CMK (cell line): ENCODE data around the gene ACTN1.

Experiments used
- DNase-seq: peaks from one replicate; pipeline ENCODE4 v3.0.0-alpha.2; 2010; ENCODE audit warnings: low read depth

ACTN1 gene

DNA sequence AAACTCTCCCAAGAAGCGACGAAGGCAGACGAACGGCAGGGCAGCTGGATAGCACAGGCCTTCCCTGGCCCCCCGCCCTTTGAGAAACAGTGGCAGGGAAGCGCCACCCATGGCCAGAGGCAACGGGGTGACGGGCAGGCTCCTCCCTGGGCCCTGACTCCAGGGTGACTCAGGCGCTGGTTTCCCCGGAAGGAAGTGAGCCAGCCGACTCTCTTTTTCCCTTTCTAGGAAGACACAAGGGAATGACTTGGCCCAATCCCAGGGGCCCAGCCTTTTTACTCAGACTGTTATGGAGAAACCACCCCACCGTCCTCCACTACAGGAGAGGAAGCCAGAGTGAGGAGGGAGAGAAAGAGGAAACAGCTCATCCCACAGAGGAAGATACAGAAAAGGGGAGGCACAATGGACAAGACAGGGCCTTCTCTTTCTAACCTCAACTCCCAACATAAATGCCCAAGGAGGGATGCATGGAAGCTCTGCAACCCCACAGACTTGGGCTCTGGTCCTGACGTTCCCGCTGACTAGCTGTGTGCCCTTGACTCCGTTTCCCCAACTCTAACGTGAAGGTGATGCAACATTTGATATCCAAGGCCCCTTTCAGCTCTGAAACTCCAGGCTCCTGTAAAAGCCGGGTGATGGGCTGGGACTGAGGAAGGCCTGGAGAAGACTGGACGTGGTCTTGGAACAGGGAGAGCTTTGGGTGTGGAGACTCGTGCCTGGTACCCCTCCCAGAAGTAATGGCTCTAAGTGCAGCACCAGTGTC, 27.9 kb downstream of the ACTN1 start:
- DNase-seq, result no peak

DNA sequence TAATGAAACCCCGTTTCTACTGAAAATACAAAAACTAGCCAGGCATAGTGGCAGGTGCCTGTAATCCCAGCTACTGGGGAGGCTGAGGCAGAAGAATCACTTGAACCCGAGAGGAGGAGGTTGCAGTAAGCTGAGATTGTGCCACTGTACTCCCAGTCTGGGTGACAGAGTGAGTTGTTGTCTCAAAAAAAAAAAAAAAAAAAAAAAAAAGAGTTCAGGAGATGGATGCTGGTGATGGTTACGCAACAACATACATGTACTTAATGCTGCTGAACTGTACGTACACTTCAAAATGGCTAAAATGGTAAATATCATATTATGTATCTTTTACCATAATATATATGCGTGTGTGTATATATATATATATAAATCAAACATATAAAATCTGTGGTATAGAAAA, 29.0 kb downstream of the ACTN1 start:
- DNase-seq, result no peak

DNA sequence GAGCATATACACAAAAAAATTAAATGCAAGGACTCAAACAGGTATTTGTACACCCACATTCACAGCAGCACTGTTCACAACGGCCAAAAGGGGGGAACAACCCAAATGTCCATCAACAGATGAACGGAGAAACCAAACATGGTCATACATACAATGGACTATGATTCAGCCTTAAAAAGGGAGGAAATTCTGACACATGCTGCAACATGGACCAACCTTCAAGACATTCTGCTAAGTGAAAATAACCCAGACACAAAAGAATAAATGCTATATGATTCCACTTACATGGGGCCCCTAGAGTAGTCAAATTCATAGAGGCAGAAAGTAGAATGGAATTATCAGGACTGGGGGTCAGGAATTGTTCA, 29.5 kb downstream of the ACTN1 start:
- no peak for DNase-seq

DNA sequence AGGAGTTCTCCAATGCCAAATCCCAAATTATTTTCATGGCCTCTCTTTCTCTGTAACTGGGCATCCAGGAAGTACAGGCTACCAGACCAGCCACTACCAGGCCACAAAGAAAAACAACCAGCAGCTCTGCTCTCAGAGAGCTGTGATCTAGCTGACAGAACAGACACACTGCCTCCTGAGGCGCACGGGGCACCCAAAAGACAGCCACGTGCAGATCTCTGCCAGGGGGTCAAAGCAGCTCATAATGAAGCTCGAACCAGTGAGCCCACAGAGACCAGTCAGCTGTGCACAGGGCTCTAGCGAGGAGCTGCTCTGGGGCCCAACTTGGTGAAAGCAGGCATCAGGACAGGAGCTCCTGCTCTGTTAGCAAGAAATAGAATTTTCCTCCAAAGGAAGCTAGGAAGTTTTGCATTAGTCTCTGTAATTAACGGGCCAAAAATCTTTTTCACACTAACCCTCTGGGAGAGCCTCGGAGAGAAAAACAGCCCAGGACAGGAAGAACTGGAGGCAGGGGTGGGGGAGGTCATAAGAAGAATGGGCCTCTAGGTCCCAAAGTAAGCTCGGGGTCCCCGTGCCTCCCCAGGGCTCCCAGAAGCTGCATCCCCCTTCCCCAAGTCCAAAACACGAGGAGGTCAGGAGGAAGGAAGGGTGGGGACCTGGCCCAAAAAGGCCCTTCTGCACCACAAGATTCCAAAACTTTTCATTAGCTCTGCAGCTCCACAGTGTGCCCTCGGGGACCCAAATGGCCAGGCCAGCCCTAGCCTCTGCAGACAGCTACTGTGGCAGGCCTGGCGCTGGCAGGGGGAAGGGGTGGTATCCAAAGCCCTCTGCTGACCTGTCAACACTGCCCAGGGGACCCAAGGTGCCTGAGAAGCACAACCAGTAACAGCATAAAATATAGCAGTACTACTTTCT, 30.2 kb downstream of the ACTN1 start:
- no peak for DNase-seq

DNA sequence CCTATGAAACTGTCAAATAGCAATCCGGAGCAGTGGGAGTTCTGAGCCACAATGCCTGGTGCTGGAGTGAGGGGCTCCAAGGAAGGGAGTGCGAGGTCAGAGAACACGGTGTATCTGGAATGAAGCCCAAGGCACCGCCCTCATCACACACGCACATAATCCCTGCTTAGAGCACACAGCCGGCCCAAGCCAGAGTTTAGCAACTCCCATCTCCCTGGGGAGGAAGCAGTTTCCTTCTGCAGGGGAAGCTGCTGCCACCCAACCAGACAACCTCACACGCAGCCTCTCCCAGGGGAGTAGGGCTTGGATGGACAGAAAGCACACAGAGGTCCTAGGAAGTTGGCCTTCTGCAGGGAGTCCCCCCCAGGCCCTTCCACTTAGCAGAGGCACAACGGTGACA, 31.3 kb downstream of the ACTN1 start:
- no peak for DNase-seq

DNA sequence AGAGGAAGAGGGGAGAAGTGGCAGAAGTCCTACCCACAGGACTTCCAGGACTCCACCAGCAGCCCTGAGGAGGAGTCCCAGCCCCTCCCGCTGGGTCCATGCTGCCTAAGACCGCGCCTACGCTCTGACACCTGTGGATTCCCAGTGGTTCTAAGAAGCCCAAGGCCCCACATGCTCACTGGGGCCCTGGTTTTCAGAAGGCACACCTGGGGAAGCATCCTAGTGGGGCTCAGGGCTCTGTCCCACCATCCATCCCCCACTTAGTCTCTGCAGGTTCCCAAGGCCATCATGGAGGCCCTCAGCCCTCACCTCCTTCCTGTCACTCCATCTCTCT, 32.6 kb downstream of the ACTN1 start:
- DNase-seq, result no peak

DNA sequence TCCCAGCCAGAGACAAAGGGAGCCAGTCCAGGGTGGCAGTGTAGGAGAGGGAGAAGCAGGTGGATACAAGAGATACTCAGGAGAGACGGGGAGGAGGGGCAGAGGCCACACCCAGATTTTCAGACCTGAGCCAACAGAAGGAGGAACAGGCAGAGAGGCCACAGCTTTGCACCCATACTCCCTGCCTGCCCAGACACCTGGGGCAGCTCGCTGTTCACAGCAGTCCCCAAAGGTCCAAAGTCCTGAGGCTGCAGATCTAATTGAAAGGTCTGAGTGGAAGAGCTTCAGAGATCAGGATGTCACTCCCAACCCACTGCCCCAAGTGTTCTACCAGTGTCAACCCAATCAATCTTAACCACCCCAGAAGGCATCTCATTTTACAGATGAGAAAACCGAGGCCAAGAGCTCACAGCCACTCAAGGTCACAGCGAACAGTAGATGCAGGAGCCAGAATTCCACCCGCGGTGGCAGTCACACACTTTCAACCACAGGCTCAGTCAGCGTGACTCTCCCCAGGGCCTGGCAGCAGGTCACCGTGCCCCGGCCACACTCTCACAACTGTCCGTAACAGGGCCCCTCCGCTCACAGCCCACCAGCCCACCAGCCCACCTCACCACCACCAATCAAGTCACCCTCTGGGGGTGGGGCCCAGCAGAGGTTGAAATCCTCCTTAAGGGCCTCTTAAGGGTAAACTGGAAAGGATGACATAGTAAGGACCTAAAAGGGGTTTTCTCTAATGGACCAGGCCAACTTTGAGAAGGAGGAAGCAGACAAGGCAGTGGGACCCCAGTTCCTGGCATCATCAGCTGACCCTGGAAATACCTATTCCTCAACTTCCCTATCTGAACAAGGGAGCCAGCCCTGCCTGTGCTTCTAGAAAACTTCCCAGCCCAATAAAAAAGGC, 33.3 kb downstream of the ACTN1 start:
- DNase-seq, result no peak

DNA sequence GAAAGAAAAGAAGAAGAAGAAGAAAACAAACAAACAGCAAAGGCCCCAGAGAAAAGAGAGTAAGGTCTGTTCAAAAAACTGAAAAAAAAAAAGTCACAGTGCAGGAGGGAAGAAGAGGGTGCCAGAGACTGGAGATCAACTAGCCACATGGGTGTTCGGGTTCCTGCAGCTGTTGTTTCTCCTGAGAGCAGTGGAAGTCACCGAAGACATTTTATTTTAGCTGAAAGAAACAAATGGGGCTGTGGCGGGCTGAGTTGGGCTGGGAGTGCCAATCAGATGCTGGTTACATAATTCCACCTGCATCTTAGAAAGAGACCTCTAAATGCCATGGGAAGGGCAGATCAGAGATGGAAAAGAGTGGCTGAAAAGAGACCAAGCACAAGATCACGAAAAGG, 33.9 kb downstream of the ACTN1 start:
- no peak for DNase-seq

DNA sequence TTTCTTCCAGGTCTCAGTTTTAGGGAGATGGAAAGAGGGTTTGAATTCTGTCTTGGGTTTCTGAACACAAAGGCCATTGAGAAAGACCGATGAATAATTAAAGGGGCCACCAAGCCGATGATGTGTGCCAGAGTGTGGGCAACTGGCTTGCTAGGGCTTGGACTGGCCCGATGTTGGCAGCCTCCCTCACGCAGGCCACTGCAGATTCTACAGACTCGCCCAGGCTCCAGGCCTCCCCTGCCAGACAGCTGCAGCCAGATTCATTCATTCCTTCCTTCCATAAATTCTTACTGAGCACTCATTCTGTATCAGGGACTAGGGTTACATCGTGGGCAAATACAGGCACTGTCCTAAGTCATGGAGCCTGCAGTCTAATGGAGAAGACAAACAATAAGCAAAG, 34.9 kb downstream of the ACTN1 start:
- DNase-seq, result no peak

DNA sequence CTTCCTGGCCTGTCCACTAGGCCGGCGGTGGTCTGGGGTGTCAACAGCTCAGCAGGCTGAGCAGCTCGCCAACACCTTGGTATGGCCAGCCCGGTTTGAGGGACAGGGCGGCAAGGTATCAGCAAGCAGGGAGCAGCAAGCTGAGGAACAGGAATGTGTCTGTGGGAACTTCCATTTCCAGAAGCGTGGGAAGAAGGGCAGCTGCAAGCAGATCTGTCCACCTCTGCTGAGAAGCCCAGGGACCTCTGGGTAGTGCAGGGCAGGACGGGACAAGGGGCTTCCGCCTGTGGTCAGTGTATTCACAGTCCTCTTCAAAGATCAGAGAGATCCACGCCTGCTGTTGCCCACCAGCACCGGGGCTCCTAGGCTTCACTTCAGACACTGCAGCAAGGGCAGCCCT, 36.0 kb downstream of the ACTN1 start:
- no peak for DNase-seq

DNA sequence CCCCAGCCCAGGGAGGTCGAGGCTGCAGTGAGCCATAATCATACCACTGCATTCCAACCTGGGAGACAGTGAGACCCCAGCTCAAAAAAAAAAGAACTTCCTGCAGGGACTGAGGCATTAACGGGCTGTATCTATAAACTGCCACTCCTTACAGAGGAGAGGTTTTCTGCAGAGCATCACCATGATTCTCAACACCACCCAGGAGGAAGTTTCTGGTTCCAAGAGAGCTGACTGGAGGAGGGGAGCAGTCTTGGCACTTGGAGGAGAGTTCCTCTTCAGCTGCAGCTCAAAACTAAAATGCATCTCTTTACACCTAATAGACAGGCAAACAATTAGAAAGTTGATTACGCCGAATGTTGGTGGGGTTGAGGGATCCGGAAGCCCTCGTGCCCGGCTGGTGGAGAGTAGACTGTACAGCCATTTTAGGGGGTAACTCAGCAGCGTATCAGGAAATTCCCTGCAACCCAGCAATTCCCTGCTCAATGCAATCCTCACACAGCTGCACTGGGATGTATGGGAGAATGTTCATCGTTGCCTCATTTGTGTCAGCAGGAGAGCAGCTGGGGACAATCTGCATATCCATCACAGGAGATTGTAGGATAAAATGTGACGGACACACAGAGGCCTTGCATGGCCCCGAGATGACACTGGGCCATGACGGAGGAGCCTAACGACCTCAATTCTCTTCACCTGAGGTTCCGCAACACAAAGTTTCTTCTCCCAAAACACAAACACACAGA, 36.6 kb downstream of the ACTN1 start:
- no peak for DNase-seq

DNA sequence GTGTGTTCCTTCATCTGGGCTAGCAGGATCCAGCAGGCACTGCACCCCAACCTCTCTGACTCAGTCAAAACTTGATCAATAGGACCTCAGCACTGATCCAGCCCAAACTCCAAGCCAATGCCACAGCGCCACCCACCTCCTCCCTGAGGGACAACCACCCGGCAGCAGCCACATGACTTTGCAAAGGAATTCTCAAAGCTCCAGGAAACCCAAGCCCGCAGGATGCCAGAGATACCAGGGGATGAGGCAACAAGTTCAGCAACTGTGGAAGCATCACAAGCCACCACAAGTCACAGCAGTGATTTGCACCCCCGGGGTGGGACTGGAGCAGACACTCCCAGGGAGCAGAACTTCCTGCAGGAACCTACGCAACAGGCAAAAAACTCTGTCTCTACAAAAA, 37.3 kb downstream of the ACTN1 start:
- DNase-seq, result no peak

DNA sequence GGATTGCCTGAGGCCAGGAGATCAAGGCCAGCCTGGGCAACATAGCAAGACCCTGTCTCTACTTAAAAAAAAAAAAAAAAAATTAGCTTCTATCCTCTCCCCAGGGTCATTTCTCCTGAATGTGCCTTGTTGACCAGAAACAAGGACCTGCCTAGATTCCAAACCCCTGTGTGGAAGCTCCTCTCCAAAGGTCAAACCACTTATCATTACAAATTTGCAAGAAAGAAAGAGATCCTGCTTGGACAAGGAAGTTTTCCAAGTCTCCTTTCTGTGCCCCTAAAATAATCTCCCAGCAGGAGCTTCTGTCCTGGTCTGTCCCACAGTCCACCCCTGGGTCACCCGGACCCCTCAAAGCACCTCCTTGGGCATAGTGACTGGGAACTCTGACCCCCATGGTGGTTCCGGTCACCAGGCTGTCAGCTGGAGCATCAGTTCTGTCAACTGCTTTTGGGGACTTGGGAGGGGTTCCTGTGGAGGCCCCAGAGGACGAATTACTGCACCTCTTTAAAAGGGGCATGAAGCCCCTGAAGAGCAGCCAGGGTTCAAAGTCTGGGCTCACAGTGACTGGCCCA, 38.4 kb downstream of the ACTN1 start:
- DNase-seq, result no peak

DNA sequence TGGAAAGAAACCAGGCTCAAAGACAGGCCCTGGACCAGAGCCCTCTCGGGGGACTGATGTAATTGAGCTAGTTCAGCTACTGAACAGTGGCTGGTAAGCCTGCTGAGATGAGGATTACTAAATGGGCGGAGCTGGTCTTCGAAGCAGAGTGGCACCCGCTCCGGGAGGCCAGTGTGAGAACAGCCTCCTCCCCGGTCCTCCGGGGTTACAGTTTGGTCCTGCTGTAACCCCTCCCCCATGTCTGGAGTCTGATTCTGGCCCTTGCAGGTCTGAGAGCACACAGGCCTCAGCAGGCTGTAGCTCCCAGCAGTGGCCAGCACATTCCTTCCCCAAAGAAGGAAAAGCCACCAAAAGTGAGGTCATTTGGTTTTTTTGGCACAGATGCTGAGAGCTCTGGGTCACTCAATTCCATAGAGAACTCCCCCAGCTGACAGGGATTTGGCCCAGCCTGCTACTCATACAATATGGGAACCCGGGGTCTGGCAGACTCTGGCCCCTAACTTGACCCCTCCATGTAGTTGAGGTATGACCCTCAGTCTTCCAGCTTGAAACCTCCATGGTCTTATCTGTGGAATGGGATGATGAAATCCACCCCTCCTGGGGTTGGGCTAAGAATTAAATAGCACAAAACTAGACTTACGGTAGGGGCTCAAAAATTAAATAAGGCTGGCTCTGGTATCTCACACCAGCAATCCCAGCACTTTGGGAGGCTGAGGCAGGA, 39.0 kb downstream of the ACTN1 start:
- DNase-seq, result no peak

DNA sequence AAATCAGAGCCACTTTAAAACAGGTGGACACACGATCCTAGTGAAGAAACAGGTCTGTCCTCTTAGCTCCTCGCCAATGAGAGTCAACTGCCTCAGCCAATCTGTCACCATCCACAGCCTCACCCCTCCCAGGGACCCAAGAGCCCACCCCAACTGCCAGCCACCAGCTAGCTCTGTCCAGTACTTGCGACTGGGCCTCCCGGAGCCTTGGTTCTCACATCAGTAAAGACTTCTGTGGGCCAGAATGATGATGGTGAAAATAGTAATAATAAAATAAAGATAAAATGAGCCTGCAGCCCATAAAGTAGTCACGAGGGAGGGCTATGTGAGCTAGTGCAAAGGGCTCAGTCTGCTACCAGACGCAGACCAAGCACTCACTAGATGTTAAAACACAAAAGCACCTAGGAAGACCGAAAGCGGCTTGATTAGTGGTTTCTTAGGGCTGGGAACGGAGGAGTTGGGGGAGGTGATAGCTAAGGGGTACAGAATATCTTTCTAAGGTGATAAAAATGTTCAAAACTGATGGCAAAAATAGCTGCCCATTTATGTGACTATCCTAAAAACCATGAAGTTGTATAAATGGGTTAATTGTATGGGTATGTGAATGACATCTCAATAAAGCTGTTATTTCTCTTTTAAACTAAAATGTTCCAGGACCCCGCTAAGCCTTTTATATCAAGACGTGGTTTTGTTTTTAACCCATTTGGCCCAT, 39.8 kb downstream of the ACTN1 start:
- no peak for DNase-seq

DNA sequence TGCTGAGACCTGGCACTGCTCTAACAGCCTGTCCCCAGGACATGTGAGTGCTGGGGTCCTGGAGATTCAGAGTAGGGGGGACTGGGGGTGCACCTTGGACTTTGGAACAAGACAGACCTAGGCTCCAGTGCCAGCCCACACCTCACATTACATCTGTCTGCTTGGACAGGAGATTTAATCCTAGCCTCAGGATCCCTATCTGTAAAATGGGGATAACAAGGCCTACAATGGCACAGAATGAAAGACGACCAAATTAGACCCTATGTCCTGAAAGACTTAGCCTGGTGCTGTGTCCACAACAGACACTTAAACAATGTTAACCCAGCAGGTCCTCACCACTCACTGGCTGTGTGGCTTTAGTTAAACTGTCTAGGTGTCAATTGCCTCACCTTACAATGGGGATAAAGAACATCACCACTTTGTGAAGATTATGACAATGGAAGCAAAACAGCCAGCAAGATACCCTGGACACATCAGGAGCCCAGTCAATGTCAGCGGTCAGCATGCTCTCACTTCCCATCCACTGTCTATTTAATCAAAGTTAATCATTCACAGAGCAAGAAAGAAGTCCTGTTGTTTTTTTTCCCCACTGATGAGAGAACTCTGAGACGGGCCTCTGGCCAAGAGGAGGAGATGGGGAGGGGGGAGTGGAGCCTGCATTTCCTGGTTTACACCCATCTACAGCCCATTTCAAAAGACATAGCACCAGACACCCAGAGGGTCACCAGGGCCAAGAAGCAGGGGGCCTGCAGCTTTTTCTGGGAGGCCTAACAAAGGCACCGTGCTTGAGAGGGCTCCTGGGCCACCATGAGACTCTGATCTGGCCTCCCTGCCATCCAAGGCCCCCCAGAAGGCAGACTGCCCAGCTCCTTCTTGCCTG, 40.6 kb downstream of the ACTN1 start:
- no peak for DNase-seq

DNA sequence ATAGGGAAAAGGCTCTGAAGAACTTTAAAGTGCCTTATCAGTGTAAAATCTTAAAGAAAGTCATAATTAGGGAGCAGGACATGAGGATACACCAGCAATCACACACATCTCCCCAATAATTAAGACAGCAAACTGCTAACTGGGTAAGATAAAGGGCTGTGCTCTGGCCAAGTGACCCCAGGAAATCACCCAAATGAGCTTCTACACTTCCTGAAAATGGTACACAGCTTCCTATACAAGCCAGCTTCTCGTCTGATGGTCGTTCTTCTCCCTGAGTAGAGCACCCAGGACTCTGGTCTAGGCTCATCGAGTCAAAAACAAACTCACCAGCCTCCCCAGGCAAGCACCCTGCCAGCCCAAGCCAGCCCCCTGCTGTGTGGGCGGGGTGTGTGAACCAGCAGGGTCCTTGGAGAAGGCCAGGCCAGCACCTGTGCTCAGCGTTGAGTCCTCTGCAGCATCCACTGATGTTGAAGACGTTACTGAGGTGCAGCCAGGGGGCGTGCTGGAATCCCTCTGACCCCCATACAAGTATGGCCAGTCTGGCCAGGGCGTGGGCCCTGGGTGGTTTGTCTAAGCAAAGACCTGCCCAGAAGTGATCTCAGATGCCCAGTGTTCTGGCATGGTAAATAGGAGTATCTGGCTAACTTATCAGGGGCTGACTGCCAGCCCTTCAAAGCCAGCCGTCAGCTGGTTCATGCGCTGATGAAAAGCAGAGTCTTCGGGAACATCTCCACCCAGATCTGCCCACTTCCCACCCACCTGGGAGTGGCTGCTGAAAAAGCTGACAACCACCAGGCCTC, 41.4 kb downstream of the ACTN1 start:
- DNase-seq, result no peak

DNA sequence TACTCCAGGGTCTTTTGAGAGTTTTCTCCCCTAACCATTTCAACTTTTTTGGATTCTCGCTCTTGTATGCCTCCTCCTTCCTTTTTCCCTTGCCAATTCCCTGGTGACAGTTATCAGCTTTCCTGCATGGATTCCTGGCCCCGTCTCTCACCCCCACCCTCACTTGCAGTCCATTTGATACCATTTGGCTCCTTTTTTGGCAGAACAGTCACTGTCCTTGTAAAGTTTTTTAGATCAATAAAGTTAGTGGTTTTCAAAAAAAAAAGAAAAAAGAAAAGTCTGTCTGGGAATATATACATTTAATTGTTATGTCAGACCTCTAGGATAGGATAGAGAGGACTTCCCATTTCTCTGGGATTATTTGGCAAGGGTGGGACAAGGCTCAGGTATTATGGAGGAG, 42.1 kb downstream of the ACTN1 start:
- no peak for DNase-seq
